Activated T-cell treated with anti-CD3 and anti-CD28 coated beads for 4 hours (primary cell): Measurements from ENCODE around the gene ANKS4B.
"Not testable (repeated sequence)": the region's sequence is repeated elsewhere in the genome, so short reads cannot be mapped to it uniquely, and the experiment has no call there.

Experiments
- DNase-seq: peaks from one replicate; pipeline ENCODE4 v3.0.0-alpha.2; 2020

Gene ANKS4B

GRCh38 chr16:21219551-21219950, 13.9 kb upstream of the ANKS4B start:
- DNase-seq, result no peak

- no peak for DNase-seq
Measured at GRCh38 chr16:21222495-21223337, 10.8 kb upstream of the ANKS4B start.

- DNase-seq, result no peak
Measured at GRCh38 chr16:21223787-21224186, 9.7 kb upstream of the ANKS4B start.

GRCh38 chr16:21224800-21225199, 8.7 kb upstream of the ANKS4B start:
- DNase-seq, result no peak

- no peak for DNase-seq
Measured at GRCh38 chr16:21226749-21227148, 6.8 kb upstream of the ANKS4B start.

GRCh38 chr16:21227866-21228265, 5.6 kb upstream of the ANKS4B start:
- no peak for DNase-seq

GRCh38 chr16:21228361-21228872, 5.1 kb upstream of the ANKS4B start:
- no peak for DNase-seq

- no peak for DNase-seq
Measured at GRCh38 chr16:21233045-21233520, 416 bp upstream of the ANKS4B start.

GRCh38 chr16:21235199-21235585, 1.7 kb downstream of the ANKS4B start:
- DNase-seq, result no peak

- no peak for DNase-seq
Measured at GRCh38 chr16:21236831-21237230, 3.3 kb downstream of the ANKS4B start.

- no peak for DNase-seq
Measured at GRCh38 chr16:21239646-21240045, 6.1 kb downstream of the ANKS4B start.

- DNase-seq, result no peak
Measured at GRCh38 chr16:21242756-21243155, 9.3 kb downstream of the ANKS4B start.

GRCh38 chr16:21244518-21245215, 11.2 kb downstream of the ANKS4B start:
- no peak for DNase-seq

GRCh38 chr16:21248179-21248578, 14.7 kb downstream of the ANKS4B start:
- not testable (repeated sequence) for DNase-seq

- no peak for DNase-seq
Measured at GRCh38 chr16:21250072-21250923, 16.8 kb downstream of the ANKS4B start.

GRCh38 chr16:21253470-21253869, 20.0 kb downstream of the ANKS4B start:
- no peak for DNase-seq

- no peak for DNase-seq
Measured at GRCh38 chr16:21256636-21257035, 23.1 kb downstream of the ANKS4B start.

GRCh38 chr16:21257284-21257683, 23.8 kb downstream of the ANKS4B start:
- DNase-seq, result no peak

- DNase-seq, result no peak
Measured at GRCh38 chr16:21260870-21261791, 27.6 kb downstream of the ANKS4B start.

GRCh38 chr16:21262779-21263639, 29.5 kb downstream of the ANKS4B start:
- no peak for DNase-seq
